Tibial artery (tissue), 4 donors: ENCODE measurements around the gene HTATSF1.

ENCODE experiments used
- DNase-seq, 2 donors: peaks; one replicate each; pipeline ENCODE4 v3.0.0-alpha.2; 2019
- H3K27ac ChIP-seq, 2 donors: fragments of 200-600 bp; sonication (generic) in 1 of 2; 1 replicate in 1 of 2; 2 replicates in 1 of 2; pipeline ENCODE4 v1.5.1; 2018 to 2019; ENCODE audit warnings: mild to moderate bottlenecking in 1 of 2
- H3K27me3 ChIP-seq, 2 donors: fragments of 200-600 bp; sonication (generic) in 1 of 2; one replicate each; pipeline versions ENCODE4 v1.5.1 to v1.6.0; 2016 to 2019
- H3K36me3 ChIP-seq, 3 donors: fragments of 200-600 bp; sonication (generic) in 2 of 3; one replicate each; pipeline ENCODE4 v1.5.1; 2016 to 2019; ENCODE audit warnings: mild to moderate bottlenecking in 2 of 3
- H3K4me1 ChIP-seq, 4 donors: fragments of 200-600 bp; sonication (generic) in 2 of 4; 1 replicate in 3 of 4; 2 replicates in 1 of 4; pipeline ENCODE4 v1.5.1; 2016 to 2019
- H3K4me3 ChIP-seq, 2 donors: fragments of 200-600 bp; sonication (generic) in 1 of 2; 1 replicate in 1 of 2; 2 replicates in 1 of 2; pipeline ENCODE4 v1.5.1; 2018 to 2019; ENCODE audit warnings: mild to moderate bottlenecking in 2 of 2
- H3K9me3 ChIP-seq, 3 donors: fragments of 200-600 bp; sonication (generic) in 1 of 3; one replicate each; pipeline ENCODE4 v1.5.1; 2016 to 2019
- CTCF ChIP-seq, 2 experiments: fragments of 200-600 bp in 1 of 2; fragments of 450-650 bp in 1 of 2; IDR thresholded peaks; one replicate each; pipeline ENCODE4 v1.5.1; 2017 to 2019; ENCODE audit warnings: antibody characterized with exemption in 2 of 2, mild to moderate bottlenecking in 1 of 2, moderate library complexity in 1 of 2
- intact Hi-C: fragments of 100-400 bp; cut with DNase I; formaldehyde crosslinking; loops from one replicate; pipeline ENCODE4 v1.15.0; 2023; ENCODE audit warnings: low total_unique reads

Gene HTATSF1

GRCh38 chrX:136497556-136498052 is at the start of gene HTATSF1:
Gene HTATSF1, plus strand, starts transcription at chrX:136497592. Its CDS starts 93 bp downstream, at chrX:136497685.
- peak in 1 of 2 donors; percentile 61 for DNase-seq
- peak within 1 kb of the TSS; percentile 67 to 74 for H3K4me3 ChIP-seq
- TF ChIP-seq CTCF (IDR thresholded peaks at IDR 0.05) = no peak
- intact Hi-C loops = no loop called here
- no peaks in the 10 kb centered on the region for H3K9me3 ChIP-seq
- H3K27me3 ChIP-seq = no peaks in the 10 kb centered on the region
- H3K4me1 ChIP-seq = peaks cover 0 to 12% (median 0%) of the 10 kb centered on the region in 4 donors
- peak within 1 kb of the TSS; percentile 91 to 94 for H3K27ac ChIP-seq
- H3K36me3 ChIP-seq = peaks cover 0 to 3% (median 0%) of the 10 kb centered on the region in 3 donors

GRCh38 chrX:136447968-136448367 is 49.4 kb upstream of the HTATSF1 start:
- Histone ChIP-seq H3K36me3 (no peaks in the 10 kb centered on the region), H3K27me3 (no peaks in the 10 kb centered on the region), H3K9me3 (no peaks in the 10 kb centered on the region), H3K4me1 (no peaks in the 10 kb centered on the region), H3K4me3 (no peak overlapping the region), H3K27ac (no peak overlapping the region)
- no peak for DNase-seq
- TF ChIP-seq CTCF (IDR thresholded peaks at IDR 0.05) = no peak
- intact Hi-C loops = no loop called here

- intact Hi-C loops = no loop called here
- DNase-seq = no peak
- no peak for TF ChIP-seq CTCF (IDR thresholded peaks at IDR 0.05)
- Histone ChIP-seq H3K4me3 (no peak overlapping the region), H3K9me3 (no peaks in the 10 kb centered on the region), H3K27ac (no peak overlapping the region), H3K4me1 (no peaks in the 10 kb centered on the region), H3K36me3 (no peaks in the 10 kb centered on the region), H3K27me3 (no peaks in the 10 kb centered on the region)
Measured at GRCh38 chrX:136450050-136450830, 47.2 kb upstream of the HTATSF1 start.

GRCh38 chrX:136452614-136453013 is 44.8 kb upstream of the HTATSF1 start:
- Histone ChIP-seq H3K9me3 (no peaks in the 10 kb centered on the region), H3K36me3 (no peaks in the 10 kb centered on the region), H3K27ac (no peak overlapping the region), H3K4me3 (no peak overlapping the region), H3K27me3 (no peaks in the 10 kb centered on the region), H3K4me1 (no peaks in the 10 kb centered on the region)
- intact Hi-C loops = no loop called here
- no peak for DNase-seq
- no peak for TF ChIP-seq CTCF (IDR thresholded peaks at IDR 0.05)

- no peaks in the 10 kb centered on the region for H3K27me3 ChIP-seq
- no peaks in the 10 kb centered on the region for H3K36me3 ChIP-seq
- no peaks in the 10 kb centered on the region for H3K4me1 ChIP-seq
- H3K4me3 ChIP-seq = no peak overlapping the region
- intact Hi-C loops = no loop called here
- DNase-seq = no peak
- no peak for TF ChIP-seq CTCF (IDR thresholded peaks at IDR 0.05)
- H3K27ac ChIP-seq = no peak overlapping the region
- no peaks in the 10 kb centered on the region for H3K9me3 ChIP-seq
Measured at GRCh38 chrX:136453114-136453513, 44.3 kb upstream of the HTATSF1 start.
